GM18505 (cell line): ENCODE results near the gene TMEM240.
A peak's percentile ranks its signal among the peaks of the same experiment; 100 is the strongest.

ENCODE experiments used
- ATAC-seq: cut with Tn5 transposase; IDR thresholded peaks from one replicate; pipeline ENCODE4 v1.9.1; 2021; ENCODE audit not compliant: unreplicated experiment
- POLR2A ChIP-seq: IDR thresholded peaks from 4 replicates; pipeline ENCODE4 v1.6.1; 2011; ENCODE audit warnings: borderline replicate concordance; ENCODE audit not compliant: insufficient read depth, insufficient read length; ENCODE audit errors: extremely low read depth

Gene TMEM240

GRCh38 chr1:1540090-1540817 lies at the start of gene TMEM240:
Gene TMEM240 (minus strand): TSS chr1:1540624. CDS start chr1:1540346, 278 bp downstream.
- TF ChIP-seq POLR2A, result no peak
- no peak for ATAC-seq

- no peak for TF ChIP-seq POLR2A
- no peak for ATAC-seq
These were observed 43.1 kb upstream of the TMEM240 start for GRCh38 chr1:1583347-1584010.

GRCh38 chr1:1582585-1583346 lies 42.3 kb upstream of the TMEM240 start:
- no peak for ATAC-seq
- no peak for TF ChIP-seq POLR2A

GRCh38 chr1:1578371-1578940 lies 38.0 kb upstream of the TMEM240 start:
- TF ChIP-seq POLR2A, result no peak
- no peak for ATAC-seq

GRCh38 chr1:1577367-1578011 lies 37.1 kb upstream of the TMEM240 start:
- ATAC-seq, result no peak
- no peak for TF ChIP-seq POLR2A

GRCh38 chr1:1574721-1575537 lies 34.5 kb upstream of the TMEM240 start, which contains the start of gene SSU72:
Gene SSU72 (minus strand): TSS chr1:1574863. CDS start chr1:1574557, 306 bp downstream.
- ATAC-seq, result peak; percentile 84
- TF ChIP-seq POLR2A, result peak; percentile 94

GRCh38 chr1:1573843-1574720 lies 33.7 kb upstream of the TMEM240 start:
- TF ChIP-seq POLR2A, result no peak
- peak; percentile 62 for ATAC-seq

GRCh38 chr1:1569341-1569740 lies 28.9 kb upstream of the TMEM240 start:
- no peak for ATAC-seq
- TF ChIP-seq POLR2A, result no peak

GRCh38 chr1:1567891-1568291 lies 27.5 kb upstream of the TMEM240 start:
- TF ChIP-seq POLR2A, result no peak
- ATAC-seq, result no peak

GRCh38 chr1:1567152-1567875 lies 26.9 kb upstream of the TMEM240 start:
- no peak for ATAC-seq
- TF ChIP-seq POLR2A, result no peak

GRCh38 chr1:1565340-1565739 lies 24.9 kb upstream of the TMEM240 start:
- no peak for ATAC-seq
- no peak for TF ChIP-seq POLR2A

- no peak for TF ChIP-seq POLR2A
- no peak for ATAC-seq
These were observed 23.8 kb upstream of the TMEM240 start for GRCh38 chr1:1564268-1564667.
